Measurements from ENCODE around the gene STK17A.

STK17A gene

DNA sequence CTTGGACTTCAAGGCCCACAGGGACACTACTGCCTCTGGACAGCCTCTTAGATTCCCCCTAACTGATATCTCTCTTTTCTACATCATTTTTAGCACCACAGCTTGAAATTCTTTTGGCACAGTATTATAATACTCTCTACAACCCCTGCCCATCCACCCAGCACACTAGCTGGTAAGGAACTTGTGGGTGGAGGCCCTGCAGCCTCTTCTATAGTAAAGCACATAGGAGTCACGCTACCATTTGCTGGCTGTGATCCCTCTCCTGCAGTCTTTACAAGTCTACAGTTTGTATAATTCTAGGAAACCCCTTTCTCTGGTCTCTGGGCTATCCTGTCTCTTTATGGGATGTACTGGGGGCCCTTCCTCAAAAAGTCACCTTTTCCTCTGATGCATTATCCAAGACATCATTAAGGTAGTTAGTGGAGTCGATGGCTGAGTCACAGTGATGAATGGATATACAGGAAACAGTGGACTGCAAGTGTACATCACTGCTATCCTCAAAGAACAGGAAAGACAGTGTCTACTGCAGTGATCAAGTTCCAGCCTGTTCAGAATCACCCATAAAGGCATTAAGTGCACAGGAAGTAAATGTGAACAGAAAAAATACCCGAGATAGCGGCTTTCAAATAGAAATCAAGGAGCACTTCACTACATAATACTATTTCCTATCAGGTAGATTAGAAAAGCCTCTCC, 54.4 kb downstream of the STK17A start:
- DNase-seq = no peak

DNA sequence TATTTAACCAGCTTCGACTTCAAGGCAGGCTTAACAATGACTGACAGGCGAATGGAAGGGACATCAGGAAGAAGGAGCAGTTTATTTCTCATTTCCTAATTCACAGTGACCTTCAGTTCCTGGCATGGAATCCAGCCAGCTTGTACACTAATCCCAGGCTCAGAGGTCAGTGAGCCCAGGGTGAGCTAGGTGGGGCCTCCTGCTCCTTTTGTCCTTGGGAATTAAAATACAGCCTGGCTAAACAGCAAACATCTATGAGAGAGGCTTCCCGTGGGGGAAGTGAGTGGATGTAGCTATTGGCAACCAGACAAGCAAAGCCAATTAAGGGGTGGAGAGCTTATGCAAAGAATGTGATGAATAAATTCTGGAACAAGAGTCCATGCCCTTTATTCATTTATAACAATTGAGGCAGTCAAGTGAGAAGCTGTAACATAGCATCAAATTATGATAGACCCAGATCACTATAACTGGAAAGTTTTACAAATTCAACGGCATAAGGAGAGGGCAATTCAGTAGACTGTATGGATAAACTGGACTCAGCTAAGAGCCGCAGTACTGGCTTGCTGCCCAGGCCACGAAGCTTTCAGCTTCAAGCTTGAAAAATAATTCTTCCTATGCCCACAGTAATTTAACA, 57.1 kb downstream of the STK17A start:
- peak; percentile 81 to 85 for DNase-seq

GRCh38 chr7:43640679-43641078, 57.8 kb downstream of the STK17A start:
- DNase-seq = no peak

DNA sequence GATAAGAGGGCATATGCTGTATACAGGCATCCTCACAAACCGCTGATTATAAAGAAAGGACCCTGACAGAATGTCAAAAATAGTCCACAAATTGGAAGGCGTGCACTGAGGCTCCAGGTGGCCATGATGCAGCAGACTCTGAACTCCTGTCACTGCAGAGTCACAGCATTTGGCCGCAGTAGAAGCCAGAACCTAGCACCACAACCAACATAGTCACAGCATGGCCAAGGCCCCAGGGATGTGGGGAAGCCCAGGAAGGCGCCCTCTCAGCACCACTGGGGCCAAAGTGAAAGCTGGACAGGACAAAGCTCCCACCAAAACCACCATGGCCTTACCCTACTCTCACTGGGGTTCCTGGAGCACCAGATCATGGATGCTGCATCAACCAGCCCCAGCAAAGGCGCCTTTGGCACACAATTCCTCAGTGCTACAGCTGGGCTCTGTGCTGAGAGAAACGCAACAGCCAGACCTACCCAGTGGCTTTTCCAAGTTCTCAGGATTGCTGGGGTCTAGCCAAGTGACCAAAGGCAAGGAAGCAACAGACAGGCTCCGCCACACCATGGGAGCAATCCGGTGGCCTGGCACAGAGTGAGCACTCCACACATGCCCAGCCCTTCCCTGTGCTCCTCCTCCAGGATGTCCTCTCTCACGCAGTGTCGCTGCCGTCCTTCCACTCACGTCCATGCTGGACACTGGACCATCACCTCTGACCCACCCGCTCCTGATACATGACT, 60.2 kb downstream of the STK17A start:
- DNase-seq = no peak

GRCh38 chr7:43643846-43644245, 60.9 kb downstream of the STK17A start:
- DNase-seq = no peak

- no peak for DNase-seq
Measured at GRCh38 chr7:43645699-43646226, 62.9 kb downstream of the STK17A start.

- no peak for DNase-seq
Measured at GRCh38 chr7:43646603-43647338, 63.9 kb downstream of the STK17A start.

DNA sequence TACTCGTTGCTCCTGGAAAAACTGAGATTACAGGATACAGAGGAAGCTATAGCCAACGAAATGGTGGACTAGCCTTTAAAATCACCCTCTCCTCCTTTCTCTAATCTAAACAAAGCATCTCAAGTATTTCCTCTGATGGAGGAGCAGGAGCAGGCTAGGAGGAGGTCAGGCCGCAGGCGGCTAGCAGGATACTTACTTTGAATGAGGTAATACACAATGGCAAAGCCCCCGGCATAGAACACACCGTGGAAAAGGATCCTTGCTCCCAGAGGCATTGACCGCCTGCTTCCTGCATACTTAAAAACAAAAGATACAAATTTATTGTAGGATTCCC, 64.4 kb downstream of the STK17A start:
- DNase-seq = no peak

DNA sequence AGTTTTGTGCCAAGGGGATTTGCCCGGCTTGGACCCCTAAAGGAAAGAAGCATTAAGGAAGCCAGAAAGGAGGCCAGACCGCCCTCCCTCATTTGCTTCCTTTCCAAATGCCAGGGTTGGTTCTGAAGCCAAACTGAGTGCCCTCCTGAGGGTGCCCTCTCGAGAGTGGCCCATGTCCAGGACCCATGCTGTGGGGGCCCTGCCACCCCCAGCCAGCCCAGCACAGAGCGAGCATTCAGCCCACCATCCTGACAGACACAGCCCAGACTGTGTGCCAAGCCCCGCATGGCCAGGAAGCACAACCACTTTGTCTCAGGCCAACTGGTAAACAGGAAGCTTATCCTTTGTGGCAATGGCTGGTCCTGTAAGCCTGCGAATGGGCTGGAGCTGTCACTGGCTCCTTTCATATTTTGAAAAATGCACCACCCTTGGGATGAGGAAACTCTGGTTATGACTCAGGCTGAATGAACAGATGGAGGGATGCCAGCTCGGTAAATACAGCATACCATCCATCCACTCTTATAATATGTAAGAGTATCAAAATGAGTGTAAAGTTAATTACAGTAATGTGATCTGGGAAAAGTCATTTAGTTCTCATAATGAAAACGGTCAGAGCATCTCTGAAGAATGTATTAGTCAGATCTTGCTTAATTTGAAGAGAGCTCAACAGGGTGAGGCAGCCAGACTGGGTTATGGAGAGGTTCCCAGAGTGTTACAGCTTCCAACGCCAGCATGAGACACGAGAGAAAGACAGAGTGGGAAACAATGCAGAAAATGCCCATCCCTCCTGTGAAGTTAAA, 65.0 kb downstream of the STK17A start:
- no peak for DNase-seq

DNA sequence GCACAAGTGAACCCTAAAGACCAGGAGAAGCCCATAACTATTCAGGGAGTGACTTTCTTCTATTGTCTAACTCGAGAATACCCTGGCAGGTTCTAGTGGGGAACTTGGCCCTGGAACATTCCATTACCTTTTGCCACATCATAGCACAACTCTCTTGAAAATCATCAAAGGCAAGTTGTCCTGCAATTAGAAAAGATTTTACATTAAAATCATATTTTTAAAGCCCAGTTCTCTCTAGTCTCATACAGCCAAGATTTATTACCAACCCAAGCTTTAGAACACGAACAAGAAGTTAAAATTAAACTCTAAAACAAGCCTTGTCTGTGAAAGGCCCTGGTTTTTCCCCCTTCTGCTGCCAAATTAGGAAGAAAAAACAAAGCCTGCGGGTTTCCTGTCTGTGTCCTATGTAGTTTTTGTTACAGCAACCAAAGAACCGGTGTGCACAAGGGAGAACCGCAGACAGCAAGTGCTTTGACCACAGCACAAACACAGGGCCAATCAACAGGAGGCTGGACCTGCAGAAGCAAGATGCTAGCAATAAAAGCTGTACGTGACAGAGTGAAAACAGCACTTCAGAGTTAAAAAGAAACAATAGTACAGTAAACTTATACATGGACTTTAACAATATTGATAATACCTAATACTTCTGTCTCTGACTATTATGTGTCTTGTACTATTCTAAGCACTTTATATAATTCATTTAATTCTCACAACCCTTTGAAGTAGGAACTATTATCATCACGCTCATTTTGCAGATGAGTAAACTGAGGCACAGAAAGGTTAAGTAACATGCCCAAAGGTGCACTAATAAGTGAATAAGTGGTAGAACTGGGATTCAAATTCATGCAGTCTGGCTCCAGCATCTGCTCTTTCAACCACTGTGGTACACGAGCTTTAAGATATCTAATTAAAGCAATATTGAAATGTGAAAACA, 65.8 kb downstream of the STK17A start:
- no peak for DNase-seq

DNA sequence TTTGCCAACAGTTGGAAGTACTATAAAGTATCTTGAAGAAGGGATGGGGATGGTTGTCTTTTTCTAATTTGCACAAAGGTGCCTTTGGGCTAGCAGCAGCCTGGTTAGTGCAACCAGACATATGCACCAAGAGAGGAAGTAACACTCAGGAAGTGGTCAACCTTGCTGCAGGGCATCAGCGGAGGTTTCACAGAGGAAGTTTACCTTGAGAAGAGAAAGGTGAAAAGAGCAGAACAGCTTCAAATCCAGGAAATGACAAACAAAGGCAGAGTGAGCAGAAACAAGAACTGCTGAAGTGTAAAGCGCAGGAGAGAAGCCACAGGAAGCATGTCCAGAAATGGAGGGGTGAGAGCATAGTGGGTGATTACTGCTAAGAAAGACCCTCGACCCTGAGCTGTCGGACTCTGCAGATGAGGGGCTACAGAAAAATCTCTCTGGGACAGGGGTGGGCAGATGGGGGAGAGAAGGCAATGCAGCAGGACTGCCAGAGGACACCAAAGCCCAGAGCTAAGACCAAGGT, 66.9 kb downstream of the STK17A start:
- DNase-seq = no peak

DNA sequence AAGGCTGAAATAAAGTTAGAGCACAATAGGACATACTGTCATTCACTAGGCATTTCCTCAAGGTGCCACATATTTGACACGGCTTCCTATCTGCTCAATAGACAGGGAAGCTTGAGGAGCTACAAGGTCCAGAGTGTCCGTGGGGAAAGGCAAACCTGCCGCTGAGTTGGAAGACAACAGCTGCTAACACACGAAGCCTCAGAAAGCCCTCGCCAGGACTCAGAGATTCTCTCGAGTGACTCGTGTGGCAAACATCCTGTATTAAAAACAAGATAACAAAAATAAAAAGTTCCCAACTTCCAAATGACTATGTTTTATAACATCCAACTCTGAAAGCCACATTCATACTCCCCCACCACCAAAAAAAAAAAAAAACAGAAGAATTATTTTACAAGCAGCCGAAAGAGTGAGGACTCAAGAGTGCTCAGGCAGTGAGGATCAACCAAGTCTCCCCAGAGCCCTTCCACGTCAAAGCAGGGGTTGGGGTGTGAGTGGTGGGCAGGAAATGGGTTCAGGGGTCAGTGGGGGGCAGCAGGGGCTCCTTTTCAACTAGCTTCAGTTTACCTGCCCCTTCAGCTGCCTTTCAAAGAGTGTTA, 67.6 kb downstream of the STK17A start:
- DNase-seq = no peak

- DNase-seq = no peak
Measured at GRCh38 chr7:43652364-43652763, 69.5 kb downstream of the STK17A start.

- no peak for DNase-seq
Measured at GRCh38 chr7:43653466-43653865, 70.6 kb downstream of the STK17A start.

- no peak for DNase-seq
Measured at GRCh38 chr7:43653891-43654504, 71.1 kb downstream of the STK17A start.

DNA sequence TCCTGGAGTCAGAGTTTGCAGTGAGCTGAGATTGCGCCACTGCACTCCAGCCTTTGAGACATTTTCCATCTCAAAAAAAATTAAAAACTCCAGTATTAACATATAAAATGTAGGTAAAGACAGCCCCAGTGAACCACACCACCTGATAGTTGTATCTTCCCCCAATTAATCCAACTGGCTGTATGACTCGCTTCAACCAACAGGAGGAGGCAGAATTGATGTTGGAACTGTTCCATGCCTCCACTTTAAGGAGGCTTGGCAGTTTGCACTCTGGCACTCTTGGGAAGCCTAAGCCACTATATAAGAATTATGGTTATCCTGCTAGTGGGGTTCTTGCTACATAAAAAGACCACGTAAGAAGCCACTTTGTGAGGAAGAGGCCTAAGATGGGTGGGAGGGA, 72.7 kb downstream of the STK17A start:
- no peak for DNase-seq

DNA sequence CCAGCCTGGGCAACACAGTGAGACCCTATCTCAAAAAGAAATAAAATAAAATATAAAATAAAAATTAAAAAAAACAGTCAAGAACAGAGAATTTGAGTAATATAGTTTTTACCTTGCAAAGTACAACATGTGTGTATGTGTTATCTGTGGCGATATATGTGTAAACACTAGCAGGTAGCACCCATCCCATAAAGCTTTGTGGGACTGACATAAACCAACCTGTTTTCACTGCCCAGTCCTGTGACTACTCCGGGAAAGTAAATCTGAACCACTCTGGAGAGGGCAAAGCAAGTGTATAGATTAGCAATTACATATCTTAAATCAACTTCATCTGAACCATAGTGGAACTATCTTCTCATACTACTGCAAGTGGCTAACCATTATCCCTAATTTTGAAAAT, 74.1 kb downstream of the STK17A start:
- DNase-seq = no peak

DNA sequence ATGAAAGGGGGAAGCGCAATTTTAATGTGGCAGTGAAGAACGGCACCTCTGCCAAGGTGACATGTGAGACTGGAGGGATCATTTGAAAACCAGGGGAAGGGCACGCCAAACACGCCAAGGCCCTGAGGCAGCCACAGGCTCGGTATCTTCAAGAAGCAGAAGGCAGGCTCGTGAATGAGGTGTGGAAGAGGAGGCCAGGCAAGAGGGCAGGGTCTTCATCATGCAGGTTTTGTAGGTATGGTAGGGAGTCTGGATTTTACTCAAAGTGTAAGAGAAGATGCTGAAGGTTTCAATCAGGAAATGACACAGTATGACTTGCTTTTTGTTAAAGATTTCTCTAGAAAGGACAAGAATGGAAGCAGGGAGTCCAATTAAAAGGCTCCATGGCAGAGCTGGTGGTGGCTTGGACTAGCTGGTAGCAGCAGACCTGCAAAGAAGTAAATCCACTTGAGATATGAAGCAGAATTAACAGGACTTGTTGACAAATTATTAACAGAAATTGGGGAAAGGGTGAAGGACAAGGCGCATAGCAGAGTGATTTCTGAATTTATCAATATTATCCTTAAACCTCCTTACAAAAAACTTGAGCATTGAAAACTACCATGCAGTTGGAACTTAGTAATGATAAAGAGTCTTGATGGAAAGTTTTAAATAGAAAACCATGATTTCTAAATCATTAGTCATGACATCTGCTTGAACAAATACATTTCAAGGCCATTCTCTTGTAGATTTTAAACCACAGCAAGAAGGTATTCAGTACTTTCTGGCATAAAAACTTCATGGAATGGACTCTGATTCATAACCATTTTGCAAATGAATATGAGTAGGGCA, 76.0 kb downstream of the STK17A start:
- DNase-seq = no peak

DNA sequence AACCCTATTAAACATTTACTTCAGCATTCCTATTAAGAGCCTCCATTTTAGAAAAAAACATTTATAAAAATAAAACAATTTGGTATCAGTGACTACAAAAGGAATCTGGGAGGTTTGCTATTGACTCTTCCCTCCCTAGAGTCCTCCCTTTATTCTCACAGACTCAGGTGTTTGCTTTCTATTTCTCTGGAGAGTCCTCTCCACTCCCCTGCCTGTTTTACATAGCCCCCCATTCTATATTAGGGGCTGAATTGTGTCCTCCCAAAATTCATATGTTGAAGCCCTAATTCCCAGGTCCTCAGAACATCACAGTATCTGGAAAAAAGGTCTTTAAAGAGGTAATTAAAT, 76.6 kb downstream of the STK17A start:
- no peak for DNase-seq

Data from NCI-H526 (cell line).